Body of pancreas (tissue), 4 donors: ENCODE measurements around the gene SP7. TPM values are rescaled to one million over a fixed set of nuclear protein-coding genes. Genes with fewer than 3 reads are reported as not detected.

Experiments
- ATAC-seq: fragments of 150-250 bp; one replicate; pipeline ENCODE4 v1.9.1; 2016
- DNase-seq, 4 donors: peaks; one replicate each; pipeline ENCODE4 v3.0.0-alpha.2; 2019
- H3K27ac ChIP-seq, 4 donors: fragments of 200-600 bp; sonication (generic); 1 replicate in 3 of 4; 2 replicates in 1 of 4; pipeline versions ENCODE4 v1.5.1 to v1.6.1; 2016 to 2019; ENCODE audit warnings: mild to moderate bottlenecking in 1 of 4, mixed read lengths in 1 of 4, moderate library complexity in 1 of 4
- H3K27me3 ChIP-seq, 2 donors: fragments of 200-600 bp; sonication (generic); one replicate each; pipeline ENCODE4 v1.6.0; 2016; ENCODE audit warnings: mild to moderate bottlenecking in 1 of 2
- H3K36me3 ChIP-seq, 2 donors: fragments of 200-600 bp; sonication (generic); replicated peaks in 1 of 2; 2 replicates each; pipeline ENCODE4 v1.5.1; 2016; ENCODE audit warnings: low read depth in 2 of 2; ENCODE audit not compliant: insufficient read depth in 1 of 2
- H3K4me1 ChIP-seq: fragments of 200-600 bp; sonication (generic); one replicate; pipeline ENCODE4 v1.6.0; 2016
- H3K4me3 ChIP-seq, 2 donors: fragments of 200-600 bp; sonication (generic); 1 replicate in 1 of 2; 2 replicates in 1 of 2; pipeline ENCODE4 v1.5.1; 2016 to 2019
- H3K9me3 ChIP-seq, 3 donors: fragments of 200-600 bp; sonication (generic); 1 replicate in 2 of 3; 2 replicates in 1 of 3; pipeline ENCODE4 v1.5.1; 2016
- POLR2A ChIP-seq, 3 donors: fragments of 450-650 bp; IDR thresholded peaks; one replicate each; pipeline ENCODE4 v1.6.1; 2016; ENCODE audit warnings: antibody characterized with exemption in 3 of 3, mild to moderate bottlenecking in 2 of 3
- WGBS, 2 donors: methylation state at CpG; one replicate each; pipeline ENCODE4 v1.1.5; 2017; 5-methylcytosine and 5-hydroxymethylcytosine counted together
- intact Hi-C: fragments of 100-400 bp; cut with DNase I; formaldehyde crosslinking; loops from one replicate; pipeline ENCODE4 v1.15.1; 2023
- total RNA-seq, 2 donors: library from RNA; depleted of rRNA; stranded (reverse); fragments of >200 nt; gene quantifications; one replicate each; pipeline ENCODE4 v1.1.0, GENCODE V29; 2016
- TF ChIP-seq, protein P1 (sequence below), 7 experiments: fragments of 450-650 bp in 4 of 7; fragments of 200-600 bp in 3 of 7; sonication (generic) in 3 of 7; IDR thresholded peaks; one replicate each; pipeline ENCODE4 v1.5.1; 2016 to 2019; ENCODE audit warnings: antibody characterized with exemption in 7 of 7

Gene SP7
- total RNA-seq, 2 donors from 2014 or later, result not detected

DNA sequence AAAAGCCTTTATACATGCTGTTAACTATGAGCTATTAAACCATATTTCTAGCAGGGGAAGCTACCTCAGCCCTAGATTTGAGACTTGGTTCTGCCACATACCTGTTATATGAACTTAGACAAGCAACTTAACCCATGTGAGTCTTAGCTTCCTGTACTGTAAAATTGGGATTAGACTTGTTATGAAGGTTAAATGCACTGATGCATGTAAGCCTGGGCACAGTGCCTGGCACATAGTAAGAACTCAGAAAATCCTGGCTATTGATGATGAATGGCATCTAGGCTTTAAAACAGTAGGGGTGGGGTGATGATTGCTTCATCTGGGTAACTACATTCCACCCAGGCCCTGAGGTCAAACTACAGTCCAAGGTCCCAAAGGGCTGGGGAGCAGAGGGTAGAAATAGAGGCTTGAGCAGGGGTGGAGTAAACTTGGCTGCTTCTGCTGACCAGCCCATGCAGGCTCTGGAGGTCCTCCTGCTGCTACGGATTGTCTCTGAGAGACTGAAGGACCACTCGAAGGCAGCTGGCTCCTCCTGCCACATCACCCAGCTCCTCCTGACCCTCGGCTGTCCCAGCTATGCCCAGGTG lies 56.8 kb downstream of the SP7 start:
- DNase-seq (no peak), ATAC-seq (no peak)
- H3K27ac ChIP-seq, result no peak overlapping the region
- H3K9me3 ChIP-seq, result no peaks in the 10 kb centered on the region
- H3K4me3 ChIP-seq, result no peak overlapping the region
- WGBS, 2 donors, result 58 to 64% methylated on average over 2 to 3 of the region's 3 CpGs
- intact Hi-C loops, result no loop called here
- no peak for TF ChIP-seq POLR2A (IDR thresholded peaks at IDR 0.05)
- TF ChIP-seq, protein P1, sequence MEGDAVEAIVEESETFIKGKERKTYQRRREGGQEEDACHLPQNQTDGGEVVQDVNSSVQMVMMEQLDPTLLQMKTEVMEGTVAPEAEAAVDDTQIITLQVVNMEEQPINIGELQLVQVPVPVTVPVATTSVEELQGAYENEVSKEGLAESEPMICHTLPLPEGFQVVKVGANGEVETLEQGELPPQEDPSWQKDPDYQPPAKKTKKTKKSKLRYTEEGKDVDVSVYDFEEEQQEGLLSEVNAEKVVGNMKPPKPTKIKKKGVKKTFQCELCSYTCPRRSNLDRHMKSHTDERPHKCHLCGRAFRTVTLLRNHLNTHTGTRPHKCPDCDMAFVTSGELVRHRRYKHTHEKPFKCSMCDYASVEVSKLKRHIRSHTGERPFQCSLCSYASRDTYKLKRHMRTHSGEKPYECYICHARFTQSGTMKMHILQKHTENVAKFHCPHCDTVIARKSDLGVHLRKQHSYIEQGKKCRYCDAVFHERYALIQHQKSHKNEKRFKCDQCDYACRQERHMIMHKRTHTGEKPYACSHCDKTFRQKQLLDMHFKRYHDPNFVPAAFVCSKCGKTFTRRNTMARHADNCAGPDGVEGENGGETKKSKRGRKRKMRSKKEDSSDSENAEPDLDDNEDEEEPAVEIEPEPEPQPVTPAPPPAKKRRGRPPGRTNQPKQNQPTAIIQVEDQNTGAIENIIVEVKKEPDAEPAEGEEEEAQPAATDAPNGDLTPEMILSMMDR (IDR thresholded peaks at IDR 0.05), result no peak
- no peaks in the 10 kb centered on the region for H3K27me3 ChIP-seq
- H3K36me3 ChIP-seq, result no peaks in the 10 kb centered on the region
- no peaks in the 10 kb centered on the region for H3K4me1 ChIP-seq

DNA sequence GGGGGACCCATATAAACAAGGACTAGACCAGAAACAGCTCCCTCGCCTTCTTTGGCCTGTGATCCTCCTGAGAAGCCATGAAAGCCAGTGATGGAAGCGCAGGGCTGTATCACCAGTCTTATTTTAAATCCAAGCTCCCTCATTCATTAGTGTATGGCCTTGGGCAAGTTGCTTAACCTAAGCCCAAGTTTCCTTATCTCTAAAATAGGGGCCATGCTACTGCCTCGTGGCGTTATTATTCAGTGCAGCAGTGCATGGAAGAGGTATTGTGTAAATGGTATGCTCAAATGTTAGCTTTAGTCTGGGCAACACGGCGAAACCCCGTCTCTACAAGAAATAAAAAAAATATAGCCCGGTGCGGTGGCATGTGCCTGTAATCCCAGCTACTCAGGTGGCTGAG lies 58.2 kb downstream of the SP7 start:
- Histone ChIP-seq H3K27me3 (no peaks in the 10 kb centered on the region), H3K4me3 (no peak overlapping the region), H3K4me1 (no peaks in the 10 kb centered on the region), H3K36me3 (no peaks in the 10 kb centered on the region), H3K9me3 (no peaks in the 10 kb centered on the region), H3K27ac (no peak overlapping the region)
- TF ChIP-seq POLR2A (IDR thresholded peaks at IDR 0.05), result no peak
- TF ChIP-seq, protein P1 (IDR thresholded peaks at IDR 0.05), result no peak
- WGBS, 2 donors, result 78 to 89% methylated on average over 9 of the region's 9 CpGs
- ATAC-seq (no peak), DNase-seq (no peak)
- intact Hi-C loops, result no loop called here

Other genes with a start within 250 kb of the SP7 start
- gene IGFBP6, start 238.7 kb downstream of the SP7 start, total RNA-seq, result 100 to 1,000 TPM; 154 to 204 TPM
- gene SOAT2, start 232.9 kb downstream of the SP7 start, total RNA-seq, result not detected
- gene ZNF740, start 155.6 kb downstream of the SP7 start, total RNA-seq, result 10 to 100 TPM; 10.1 to 21.4 TPM
- gene CSAD, start 155.4 kb downstream of the SP7 start, total RNA-seq, result 10 to 100 TPM; 31.4 to 64.3 TPM
- 1 to 10 TPM; 2.3 to 4.9 TPM for gene ITGB7, start 129.1 kb downstream of the SP7 start, total RNA-seq
- 10 to 100 TPM in 1 of 2 donors, 1 to 10 TPM in 1; 9.2 to 11.7 TPM for gene RARG, start 104.1 kb downstream of the SP7 start, total RNA-seq
- not detected for gene ESPL1, start 68.1 kb downstream of the SP7 start, total RNA-seq
- 100 to 1,000 TPM; 337 to 403 TPM for gene PFDN5, start 40.8 kb downstream of the SP7 start, total RNA-seq
- 10 to 100 TPM; 25.4 to 25.7 TPM for gene MYG1, start 36.7 kb downstream of the SP7 start, total RNA-seq
- 10 to 100 TPM; 40.0 to 53.7 TPM for gene AAAS, start 14.7 kb downstream of the SP7 start, total RNA-seq
- 10 to 100 TPM; 16.8 to 24.6 TPM for gene SP1, start 43.8 kb upstream of the SP7 start, total RNA-seq
- 10 to 100 TPM in 1 of 2 donors, 1 to 10 TPM in 1; 2.3 to 10.6 TPM for gene AMHR2, start 87.5 kb upstream of the SP7 start, total RNA-seq
- gene PRR13, start 105.4 kb upstream of the SP7 start, total RNA-seq, result 10 to 100 TPM; 18.5 to 43.8 TPM
- 100 to 1,000 TPM; 226 to 308 TPM for gene PCBP2, start 115.7 kb upstream of the SP7 start, total RNA-seq
- gene MAP3K12, start 163.1 kb upstream of the SP7 start, total RNA-seq, result 10 to 100 TPM; 10.9 to 34.6 TPM
- gene TARBP2, start 164.9 kb upstream of the SP7 start, total RNA-seq, result 10 to 100 TPM; 36.6 to 66.9 TPM
- not detected for gene NPFF, start 171.1 kb upstream of the SP7 start, total RNA-seq